Esophagus squamous epithelium (tissue), 5 donors: ENCODE data around the gene CCDC51. TPM values are rescaled to one million over a fixed set of nuclear protein-coding genes. Genes with fewer than 3 reads are reported as not detected.

Experiments used
- DNase-seq: peaks from one replicate; lab custom pipeline; 2025; lab: John Stamatoyannopoulos, UW
- H3K27ac ChIP-seq, 4 donors: fragments of 200-600 bp; sonication (generic); one replicate each; pipeline ENCODE4 v1.5.1; 2016 to 2019; ENCODE audit warnings: mild to moderate bottlenecking in 1 of 4
- H3K27me3 ChIP-seq, 4 donors: fragments of 200-600 bp; sonication (generic); 1 replicate in 3 of 4; 2 replicates in 1 of 4; pipeline versions ENCODE4 v1.5.1 to v1.6.0; 2017 to 2021; ENCODE audit warnings: antibody characterized with exemption in 1 of 4
- H3K36me3 ChIP-seq, 3 donors: fragments of 200-600 bp; sonication (generic); one replicate each; pipeline ENCODE4 v1.5.1; 2016 to 2019
- H3K4me1 ChIP-seq, 3 donors: fragments of 200-600 bp; sonication (generic); one replicate each; pipeline ENCODE4 v1.5.1; 2017 to 2019
- H3K4me3 ChIP-seq, 4 donors: fragments of 200-600 bp; sonication (generic); 1 replicate in 3 of 4; 2 replicates in 1 of 4; pipeline ENCODE4 v1.5.1; 2016 to 2019; ENCODE audit warnings: mild to moderate bottlenecking in 2 of 4, moderate library complexity in 1 of 4
- H3K9me3 ChIP-seq, 3 donors: fragments of 200-600 bp; sonication (generic); one replicate each; pipeline ENCODE4 v1.5.1; 2016 to 2019
- CTCF ChIP-seq, 6 experiments: fragments of 450-650 bp in 4 of 6; fragments of 200-600 bp in 2 of 6; sonication (generic) in 2 of 6; IDR thresholded peaks; one replicate each; pipeline ENCODE4 v1.5.1; 2016 to 2019; ENCODE audit warnings: antibody characterized with exemption in 6 of 6, mild to moderate bottlenecking in 4 of 6, moderate library complexity in 4 of 6
- POLR2A ChIP-seq, 4 donors: fragments of 450-650 bp; IDR thresholded peaks; one replicate each; pipeline ENCODE4 v1.6.1; 2017; ENCODE audit warnings: antibody characterized with exemption in 4 of 4, mild to moderate bottlenecking in 4 of 4, moderate library complexity in 3 of 4
- WGBS, 2 donors: methylation state at CpG; one replicate each; pipeline ENCODE4 v1.1.5; 2018; 5-methylcytosine and 5-hydroxymethylcytosine counted together
- intact Hi-C: fragments of 100-400 bp; cut with DNase I; formaldehyde crosslinking; loops from one replicate; pipeline ENCODE4 v1.15.0; 2022
- total RNA-seq, 4 donors: library from RNA; depleted of rRNA; stranded (reverse); fragments of >200 nt; gene quantifications; one replicate each; pipeline ENCODE4 v1.1.0, GENCODE V29; 2016
- donor health status: DM: yes; HTN: yes; CAD: no.

The CCDC51 gene
- total RNA-seq, 4 donors from 2014 or later: 15.1 to 31.3 (median 18.2) TPM

- Histone ChIP-seq H3K36me3 (peaks cover 0 to 34% (median 6%) of the 10 kb centered on the region in 3 donors), H3K4me1 (peaks cover 17 to 71% (median 29%) of the 10 kb centered on the region in 3 donors), H3K9me3 (no peaks in the 10 kb centered on the region), H3K27me3 (no peaks in the 10 kb centered on the region), H3K27ac (peak overlapping the region; percentile 71 to 86 (median 84)), H3K4me3 (no peak overlapping the region)
- 55 to 58% methylated on average over 6 of the region's 6 CpGs for WGBS, 2 donors
- intact Hi-C loops: no loop called here
- TF ChIP-seq CTCF (IDR thresholded peaks at IDR 0.05) (peak; percentile 77 to 93 (median 89)), POLR2A (IDR thresholded peaks at IDR 0.05) (no peak)
- no peak for DNase-seq
Observed at GRCh38 chr3:48400824-48401433, 39.0 kb downstream of the CCDC51 start.

GRCh38 chr3:48399387-48400172, 40.3 kb downstream of the CCDC51 start:
- intact Hi-C loops: loop anchor here (2.0 kb wide), 1 partner anchor 37 kb away; no protein-coding TSS in a partner anchor
- no peak for TF ChIP-seq POLR2A (IDR thresholded peaks at IDR 0.05)
- TF ChIP-seq CTCF (IDR thresholded peaks at IDR 0.05): no peak
- Histone ChIP-seq H3K27me3 (no peaks in the 10 kb centered on the region), H3K4me3 (no peak overlapping the region), H3K9me3 (no peaks in the 10 kb centered on the region), H3K4me1 (peaks cover 13 to 57% (median 21%) of the 10 kb centered on the region in 3 donors), H3K36me3 (peaks cover 0 to 20% (median 0%) of the 10 kb centered on the region in 3 donors), H3K27ac (peak overlapping the region in 3 of 4 donors; percentile 0 to 86 (median 81))
- WGBS, 2 donors: 20 to 69% methylated on average over 3 to 4 of the region's 4 CpGs
- DNase-seq: no peak

- intact Hi-C loops: loop anchor here (2.0 kb wide), 1 partner anchor 38 kb away; no protein-coding TSS in a partner anchor
- Histone ChIP-seq H3K4me3 (no peak overlapping the region), H3K36me3 (peaks cover 0 to 13% (median 0%) of the 10 kb centered on the region in 3 donors), H3K27ac (peak overlapping the region in 3 of 4 donors; percentile 0 to 86 (median 81)), H3K9me3 (no peaks in the 10 kb centered on the region), H3K27me3 (no peaks in the 10 kb centered on the region), H3K4me1 (peaks cover 13 to 50% (median 21%) of the 10 kb centered on the region in 3 donors)
- WGBS, 2 donors: 53 to 65% methylated on average over 4 to 7 of the region's 11 CpGs
- DNase-seq: no peak
- TF ChIP-seq CTCF (IDR thresholded peaks at IDR 0.05): no peak
- no peak for TF ChIP-seq POLR2A (IDR thresholded peaks at IDR 0.05)
Observed at GRCh38 chr3:48398701-48399386, 41.1 kb downstream of the CCDC51 start.

GRCh38 chr3:48397767-48398681, 41.9 kb downstream of the CCDC51 start:
- peaks cover 0 to 8% (median 0%) of the 10 kb centered on the region in 4 donors for H3K27me3 ChIP-seq
- no peak overlapping the region for H3K27ac ChIP-seq
- no peaks in the 10 kb centered on the region for H3K9me3 ChIP-seq
- peaks cover 0 to 5% (median 0%) of the 10 kb centered on the region in 3 donors for H3K36me3 ChIP-seq
- no peak for DNase-seq
- intact Hi-C loops: loop anchor here (2.0 kb wide), 1 partner anchor 39 kb away; no protein-coding TSS in a partner anchor
- WGBS, 2 donors: 53 to 72% methylated on average over 2 to 6 of the region's 9 CpGs
- peaks cover 13 to 42% (median 21%) of the 10 kb centered on the region in 3 donors for H3K4me1 ChIP-seq
- TF ChIP-seq CTCF (IDR thresholded peaks at IDR 0.05) (no peak), POLR2A (IDR thresholded peaks at IDR 0.05) (no peak)
- H3K4me3 ChIP-seq: no peak overlapping the region
